Natural killer cell (primary cell): ENCODE data around the gene KANSL3. TPM values are rescaled to one million over a fixed set of nuclear protein-coding genes. Genes with fewer than 3 reads are reported as not detected.
A peak's percentile ranks its signal among the peaks of the same experiment; 100 is the strongest.

Source experiments
- ATAC-seq, 3 donors: fragments of 150-1000 bp in 2 of 3; fragments of 200-7000 bp in 1 of 3; cut with Tn5 transposase; 1 replicate in 1 of 3; 2 replicates in 2 of 3; pipeline ENCODE4 v1.10.0; 2021; ENCODE audit warnings: mild to moderate bottlenecking in 2 of 3, moderate library complexity in 2 of 3
- DNase-seq, 2 donors: peaks; one replicate each; pipeline versions ENCODE4 v3.0.0 to v3.0.0-alpha.2; 2013 to 2021; ENCODE audit warnings: mixed read lengths in 1 of 2
- H3K27ac ChIP-seq: one replicate; pipeline ENCODE4 v1.5.1; 2013; ENCODE audit warnings: mild to moderate bottlenecking, low read length
- H3K27me3 ChIP-seq: one replicate; pipeline ENCODE4 v1.6.1; 2013; ENCODE audit warnings: low read length; ENCODE audit not compliant: control insufficient read depth, insufficient read depth
- H3K36me3 ChIP-seq: one replicate; pipeline ENCODE4 v1.6.1; 2013; ENCODE audit warnings: low read length; ENCODE audit not compliant: control insufficient read depth, insufficient read depth
- H3K4me1 ChIP-seq: one replicate; pipeline ENCODE4 v1.6.1; 2013; ENCODE audit warnings: low read length; ENCODE audit not compliant: control insufficient read depth, insufficient read depth
- H3K4me3 ChIP-seq: one replicate; pipeline ENCODE4 v1.5.1; 2013; ENCODE audit warnings: low read length
- H3K9me3 ChIP-seq: one replicate; pipeline ENCODE4 v1.6.1; 2013; ENCODE audit warnings: low read length; ENCODE audit not compliant: control insufficient read depth, insufficient read depth
- H3K27ac Mint-ChIP-seq, 2 donors: one replicate each; pipeline ENCODE4 v1.8.0; 2022; ENCODE audit warnings: mild to moderate bottlenecking in 2 of 2, mixed read lengths in 2 of 2, moderate library complexity in 1 of 2
- H3K27me3 Mint-ChIP-seq, 2 donors: one replicate each; pipeline ENCODE4 v1.8.0; 2022; ENCODE audit warnings: low read depth in 2 of 2, mixed read lengths in 2 of 2
- H3K36me3 Mint-ChIP-seq: one replicate; pipeline ENCODE4 v1.8.0; 2022; ENCODE audit warnings: mixed read lengths
- H3K4me1 Mint-ChIP-seq, 2 donors: one replicate each; pipeline ENCODE4 v1.8.0; 2022; ENCODE audit warnings: mixed read lengths in 2 of 2
- H3K4me3 Mint-ChIP-seq: one replicate; pipeline ENCODE4 v1.8.0; 2022; ENCODE audit warnings: mild to moderate bottlenecking, moderate library complexity, mixed read lengths
- H3K9me3 Mint-ChIP-seq, 2 donors: one replicate each; pipeline ENCODE4 v1.8.0; 2022; ENCODE audit warnings: mixed read lengths in 2 of 2
- CTCF ChIP-seq: fragments of 200-600 bp; IDR thresholded peaks from one replicate; pipeline ENCODE4 v1.8.0; 2022; ENCODE audit warnings: antibody characterized with exemption
- WGBS: methylation state at CpG from one replicate; pipeline ENCODE4 v1.1.7; 2013; ENCODE audit warnings: missing lambda C conversion rate; ENCODE audit not compliant: insufficient coverage; 5-methylcytosine and 5-hydroxymethylcytosine counted together
- intact Hi-C: fragments of 100-400 bp; cut with micrococcal nuclease; formaldehyde crosslinking; loops from one replicate; pipeline ENCODE4 v1.14.2; 2022
- total RNA-seq, 4 donors: library from RNA; stranded (reverse); fragments of 120-200 nt in 1 of 4; gene quantifications; one replicate each; pipeline versions ENCODE4 v1.2.3 to v1.2.4, GENCODE V29; 2013 to 2022

The KANSL3 gene
- total RNA-seq, 3 donors from 2014 or later (not counting 1 experiment from before 2014, with no cell fraction given), result 73.9 to 98.0 (median 83.5) TPM

- Histone ChIP-seq H3K4me3 (no peak overlapping the region), H3K27ac (no peak overlapping the region), H3K9me3 (no peaks in the 10 kb centered on the region), H3K4me1 (peaks cover 22% of the 10 kb centered on the region), H3K27me3 (no peaks in the 10 kb centered on the region), H3K36me3 (peaks cover 45% of the 10 kb centered on the region)
- Mint-ChIP-seq H3K4me3 (peak overlapping the region; percentile 55), H3K9me3 (no peaks in the 10 kb centered on the region), H3K4me1 (peaks cover 5 to 32% of the 10 kb centered on the region in 2 donors), H3K36me3 (no peaks in the 10 kb centered on the region), H3K27me3 (no peaks in the 10 kb centered on the region), H3K27ac (no peak overlapping the region)
- 93% methylated on average over 16 of the region's 16 CpGs for WGBS
- peak in 1 of 2 donors; percentile 36 for DNase-seq
- ATAC-seq, result no peak
- intact Hi-C loops, result loop anchor here (2.0 kb wide), 1 partner anchor 15 kb away; no protein-coding TSS in a partner anchor
- TF ChIP-seq CTCF, result no peak
Observed at GRCh38 chr2:96553176-96553956, 84.7 kb downstream of the KANSL3 start.

- no peak overlapping the region for H3K4me3 ChIP-seq
- Mint-ChIP-seq H3K27ac (peak overlapping the region in 1 of 2 donors; percentile 16), H3K36me3 (no peaks in the 10 kb centered on the region), H3K9me3 (no peaks in the 10 kb centered on the region), H3K27me3 (no peaks in the 10 kb centered on the region), H3K4me3 (no peak overlapping the region), H3K4me1 (peaks cover 10 to 36% of the 10 kb centered on the region in 2 donors)
- TF ChIP-seq CTCF, result no peak
- intact Hi-C loops, result loop anchor here (2.0 kb wide), 1 partner anchor 14 kb away; no protein-coding TSS in a partner anchor
- no peak overlapping the region for H3K27ac ChIP-seq
- no peak for DNase-seq
- 83% methylated on average over 18 of the region's 18 CpGs for WGBS
- peaks cover 51% of the 10 kb centered on the region for H3K36me3 ChIP-seq
- H3K27me3 ChIP-seq, result no peaks in the 10 kb centered on the region
- H3K4me1 ChIP-seq, result peaks cover 26% of the 10 kb centered on the region
- no peaks in the 10 kb centered on the region for H3K9me3 ChIP-seq
- ATAC-seq, result no peak
Observed at GRCh38 chr2:96552315-96553175, 85.6 kb downstream of the KANSL3 start.

- no peaks in the 10 kb centered on the region for H3K9me3 Mint-ChIP-seq
- peaks cover 18 to 40% of the 10 kb centered on the region in 2 donors for H3K4me1 Mint-ChIP-seq
- DNase-seq (no peak), ATAC-seq (no peak)
- intact Hi-C loops, result loop anchor here (2.0 kb wide), 1 partner anchor 13 kb away; no protein-coding TSS in a partner anchor
- peaks cover 34% of the 10 kb centered on the region for H3K4me1 ChIP-seq
- H3K9me3 ChIP-seq, result no peaks in the 10 kb centered on the region
- H3K36me3 Mint-ChIP-seq, result no peaks in the 10 kb centered on the region
- H3K27ac ChIP-seq, result no peak overlapping the region
- H3K27me3 Mint-ChIP-seq, result no peaks in the 10 kb centered on the region
- H3K4me3 Mint-ChIP-seq, result no peak overlapping the region
- no peak for TF ChIP-seq CTCF
- no peaks in the 10 kb centered on the region for H3K27me3 ChIP-seq
- WGBS, result 95% methylated on average over 25 of the region's 25 CpGs
- H3K36me3 ChIP-seq, result peaks cover 55% of the 10 kb centered on the region
- no peak overlapping the region for H3K4me3 ChIP-seq
- peak overlapping the region in 1 of 2 donors; percentile 16 for H3K27ac Mint-ChIP-seq
Observed at GRCh38 chr2:96551605-96552314, 86.4 kb downstream of the KANSL3 start.
